Kidney epithelial cell (primary cell): Measurements from ENCODE around the gene SCN7A. TPM values are rescaled to one million over a fixed set of nuclear protein-coding genes. Genes with fewer than 3 reads are reported as not detected.

ENCODE experiments used
- DNase-seq: peaks from one replicate; pipeline ENCODE4 v3.0.0-alpha.2; 2010; ENCODE audit warnings: low read depth
- H3K27me3 ChIP-seq: 2 replicates; pipeline ENCODE4 v1.6.0; 2011; ENCODE audit warnings: low read length; ENCODE audit not compliant: control insufficient read depth, insufficient read depth
- H3K36me3 ChIP-seq: 2 replicates; pipeline ENCODE4 v1.5.1; 2011; ENCODE audit warnings: low read length; ENCODE audit not compliant: control insufficient read depth, insufficient read depth
- H3K4me3 ChIP-seq: 2 replicates; pipeline ENCODE4 v1.5.1; 2011; ENCODE audit warnings: low read depth, mild to moderate bottlenecking, control low read depth, low read length
- CTCF ChIP-seq: IDR thresholded peaks from 2 replicates; pipeline ENCODE4 v1.5.1; 2011; ENCODE audit warnings: mild to moderate bottlenecking, moderate library complexity, low read length, control low read depth, inconsistent platforms; ENCODE audit not compliant: insufficient read depth, poor library complexity, severe bottlenecking
- total RNA-seq: library from RNA; depleted of rRNA; stranded (reverse); fragments of >200 nt; gene quantifications from 2 replicates; pipeline ENCODE4 v1.2.3, GENCODE V29; 2015

SCN7A gene
- total RNA-seq, 1 donor from 2014 or later = 0.08 TPM

GRCh38 chr2:166519391-166519962 lies 25.4 kb upstream of the SCN7A start:
- H3K27me3 ChIP-seq = no peaks in the 10 kb centered on the region
- H3K4me3 ChIP-seq = no peak overlapping the region
- no peak for DNase-seq
- no peak for TF ChIP-seq CTCF
- no peaks in the 10 kb centered on the region for H3K36me3 ChIP-seq

GRCh38 chr2:166518634-166519390 lies 24.8 kb upstream of the SCN7A start:
- TF ChIP-seq CTCF = no peak
- H3K36me3 ChIP-seq = no peaks in the 10 kb centered on the region

GRCh38 chr2:166517533-166518061 lies 23.5 kb upstream of the SCN7A start:
- no peak for DNase-seq
- Histone ChIP-seq H3K27me3 (no peaks in the 10 kb centered on the region), H3K36me3 (no peaks in the 10 kb centered on the region), H3K4me3 (no peak overlapping the region)
- TF ChIP-seq CTCF = no peak

More at GRCh38 chr2:166518634-166519390, 24.8 kb upstream of the SCN7A start:
- Histone ChIP-seq H3K27me3 (no peaks in the 10 kb centered on the region), H3K4me3 (no peak overlapping the region)
- DNase-seq = no peak

GRCh38 chr2:166516712-166517303 lies 22.8 kb upstream of the SCN7A start:
- DNase-seq = no peak

GRCh38 chr2:166513952-166514351 lies 19.9 kb upstream of the SCN7A start:
- no peaks in the 10 kb centered on the region for H3K36me3 ChIP-seq
- DNase-seq = no peak

More at GRCh38 chr2:166516712-166517303, 22.8 kb upstream of the SCN7A start:
- no peaks in the 10 kb centered on the region for H3K36me3 ChIP-seq
- TF ChIP-seq CTCF = peak; percentile 77
- H3K27me3 ChIP-seq = no peaks in the 10 kb centered on the region
- H3K4me3 ChIP-seq = no peak overlapping the region

More at GRCh38 chr2:166513952-166514351, 19.9 kb upstream of the SCN7A start:
- TF ChIP-seq CTCF = no peak
- no peak overlapping the region for H3K4me3 ChIP-seq
- H3K27me3 ChIP-seq = no peaks in the 10 kb centered on the region
